Measurements from ENCODE around the gene LY6G6C.

The LY6G6C gene

DNA sequence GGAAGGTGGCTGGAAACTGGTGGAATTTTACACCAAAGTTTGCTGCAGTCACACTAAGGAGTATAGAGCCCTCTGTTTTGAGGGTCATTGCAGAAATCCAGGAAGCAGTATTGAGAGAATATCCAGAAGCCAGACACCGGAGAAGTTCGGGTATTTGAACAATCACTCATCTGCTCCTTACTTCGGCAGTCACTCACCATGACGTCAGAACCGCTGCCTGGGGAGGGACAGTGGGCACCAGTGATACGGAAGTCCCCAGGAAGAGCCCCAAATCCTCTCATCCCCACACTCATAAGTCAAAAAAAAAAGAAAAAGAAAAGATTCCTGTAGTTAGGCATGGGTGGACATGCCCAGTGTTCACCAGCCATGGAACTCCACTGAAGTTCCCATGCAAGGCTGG, 44.6 kb downstream of the LY6G6C start:
- DNase-seq, result no peak

DNA sequence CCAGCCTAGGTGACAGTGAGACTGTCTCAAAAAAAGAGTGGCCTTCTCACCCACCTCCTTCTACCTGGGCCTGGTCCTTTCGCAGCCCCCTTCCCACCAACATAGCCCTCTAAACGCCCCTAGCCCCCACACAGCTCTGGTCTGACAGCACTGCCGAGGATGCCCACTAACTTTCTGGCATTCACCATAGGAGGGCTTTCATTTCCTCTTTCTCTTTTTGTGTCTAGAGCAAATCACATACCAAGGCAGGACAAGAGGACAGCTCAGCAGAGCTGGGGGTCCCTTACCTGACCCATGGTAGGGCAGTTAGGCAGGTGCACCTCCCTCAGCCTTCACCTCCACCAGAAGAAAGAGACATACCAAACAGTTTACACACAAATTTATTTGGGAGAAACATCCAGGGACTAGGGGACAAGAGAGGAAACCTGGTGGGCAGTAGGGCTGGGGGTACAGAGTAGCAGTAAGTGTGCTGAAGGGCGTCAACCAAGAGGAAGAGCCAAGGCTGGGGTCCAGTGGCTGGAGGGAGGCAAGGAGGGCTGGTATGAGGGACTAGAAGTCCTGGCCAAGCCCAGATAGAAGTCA, 45.1 kb downstream of the LY6G6C start:
- DNase-seq, result no peak

- no peak for DNase-seq
Observed at GRCh38 chr6:31669676-31670075, 51.9 kb downstream of the LY6G6C start, which contains the start of gene LY6G5B. Gene LY6G5B (plus strand): TSS chr6:31669976. CDS start chr6:31670951, 975 bp downstream.
